ENCODE results near the gene GARIN5A. TPM values are rescaled to one million over a fixed set of nuclear protein-coding genes. Genes with fewer than 3 reads are reported as not detected.

Gene GARIN5A
- polyA plus RNA-seq, 1 of the 3 experiments (the other 2 are of a cell fraction) = 1.3 TPM

DNA sequence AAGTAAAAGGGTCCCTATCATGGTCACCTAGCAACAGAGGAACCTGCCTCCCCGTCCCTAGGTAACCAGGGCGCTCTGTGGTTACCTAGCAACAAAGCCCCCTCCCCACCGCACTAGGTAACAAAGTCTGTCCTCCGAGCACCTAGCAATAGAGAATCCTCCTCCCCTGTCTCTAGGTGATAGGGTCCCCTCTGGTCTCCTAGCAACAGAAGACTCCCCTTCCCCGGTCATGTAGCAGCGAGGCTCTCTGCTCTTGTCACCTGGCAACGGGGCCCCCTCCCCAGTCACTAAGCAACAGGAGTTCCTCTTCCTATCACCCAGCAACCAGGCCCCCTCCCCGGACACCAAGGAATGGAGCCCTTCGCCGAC is 34.0 kb upstream of the GARIN5A start:
- peak overlapping the region; percentile 83 to 88 for H3K4me3 ChIP-seq (ENCODE audit: low read depth in 2 of 2, low read length in 1 of 2)
- no peaks in the 10 kb centered on the region for H3K27me3 ChIP-seq (ENCODE audit: insufficient read depth)
- POLR2A ChIA-PET = interaction anchor here (1.0 to 2.5 kb wide), 5 partner anchors 10 to 153 kb away, joined by 3 to 9 read pairs (median 4); partner anchors contain the start of genes NR1H2 and POLD1
- peaks cover 0 to 41% of the 10 kb centered on the region in 2 experiments; a peak in 1 of 4 replicates for H3K4me1 ChIP-seq (ENCODE audit: control insufficient read depth in 1 of 2, insufficient read depth in 2 of 2, low read depth in 1 of 2, low read length in 1 of 2)
- H3F3A ChIP-seq (replicated peaks; ENCODE audit: insufficient read depth) = no peaks in the 10 kb centered on the region
- CTCF ChIA-PET = interaction anchor here (0.8 to 6.1 kb wide), 4 partner anchors 10 to 142 kb away, joined by 4 to 54 read pairs (median 11); no protein-coding TSS in a partner anchor
- H2AFZ ChIP-seq (ENCODE audit: low read depth) = peak overlapping the region; percentile 78; the same call in 1 of the 2 replicates
- H3K9me2 ChIP-seq = no peaks in the 10 kb centered on the region
- peak overlapping the region; percentile 89 for H3K9ac ChIP-seq
- no peaks in the 10 kb centered on the region for H3K36me3 ChIP-seq (replicated peaks in 1 of 2; ENCODE audit: control insufficient read depth in 1 of 2, insufficient read depth in 2 of 2, low read length in 1 of 2)
- 3% methylated on average over 10 of the region's 10 CpGs for WGBS (ENCODE audit: low lambda C conversion rate)
- H4K20me1 ChIP-seq (ENCODE audit: insufficient read depth) = no peaks in the 10 kb centered on the region
- DNase-seq = no peak
- H3K27ac ChIP-seq (ENCODE audit: low read depth in 2 of 2, low read length in 1 of 2) = peak overlapping the region; percentile 71 to 89; a peak in 3 of 4 replicates
- TF ChIP-seq ELF1 (IDR thresholded peaks at IDR 0.05) (no peak), MXI1 (IDR thresholded peaks at IDR 0.05; ENCODE audit: low read depth, low read length) (peak; percentile 88), TCF12 (IDR thresholded peaks at IDR 0.05) (no peak), RFX5 (IDR thresholded peaks at IDR 0.05; ENCODE audit: low read length) (peak; percentile 27), SIN3A (IDR thresholded peaks at IDR 0.05; ENCODE audit: borderline replicate concordance, low read depth, low read length) (no peak), GABPA (IDR thresholded peaks at IDR 0.05; ENCODE audit: low read depth) (no peak), GATA2 (CRISPR knock-in tag; IDR thresholded peaks at IDR 0.05) (no peak), CHD2 (IDR thresholded peaks at IDR 0.05; ENCODE audit: low read length, partially characterized antibody) (no peak), FOXM1 (IDR thresholded peaks at IDR 0.05; ENCODE audit: low read depth) (no peak)
- TF ChIP-seq, protein P1, sequence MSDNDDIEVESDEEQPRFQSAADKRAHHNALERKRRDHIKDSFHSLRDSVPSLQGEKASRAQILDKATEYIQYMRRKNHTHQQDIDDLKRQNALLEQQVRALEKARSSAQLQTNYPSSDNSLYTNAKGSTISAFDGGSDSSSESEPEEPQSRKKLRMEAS (IDR thresholded peaks at IDR 0.05; ENCODE audit: low read depth) = no peak
- H3K79me2 ChIP-seq (ENCODE audit: insufficient read depth) = peaks cover 14% of the 10 kb centered on the region; the same call in 1 of the 2 replicates
- H3K9me3 ChIP-seq = no peaks in the 10 kb centered on the region
- H3K4me2 ChIP-seq = peak overlapping the region; percentile 98

DNA sequence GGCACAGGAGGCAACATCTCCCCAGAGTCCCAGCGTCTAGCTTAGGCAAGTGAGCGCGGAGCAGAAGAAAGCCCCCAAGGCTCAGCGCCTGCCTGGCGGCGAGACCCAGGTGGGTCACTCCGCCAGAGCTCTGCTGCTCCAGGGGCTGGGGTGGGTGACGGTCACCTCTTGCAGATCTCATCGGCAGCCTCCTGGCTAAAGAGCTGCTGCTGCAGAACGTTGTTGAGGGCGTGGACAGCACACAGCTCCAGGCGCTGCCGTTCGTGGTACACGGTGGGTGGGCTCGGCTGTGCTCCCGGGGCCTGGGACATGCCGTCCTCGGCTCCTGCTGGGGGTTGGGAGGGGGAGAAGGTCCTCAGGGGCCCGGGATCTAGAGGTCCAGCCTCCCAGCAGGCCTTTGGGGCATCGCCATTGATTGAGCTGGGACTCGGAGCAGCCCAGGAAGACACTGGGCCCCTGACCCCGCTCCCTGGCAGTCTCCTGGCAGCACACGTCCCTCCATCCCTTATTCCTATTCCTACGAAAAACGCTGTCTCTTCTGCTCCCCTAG is 33.5 kb upstream of the GARIN5A start:
- Histone ChIP-seq H3K79me2 (ENCODE audit: insufficient read depth) (peaks cover 14% of the 10 kb centered on the region; the same call in 1 of the 2 replicates), H3K4me2 (peak overlapping the region; percentile 98), H3K4me3 (ENCODE audit: low read depth in 2 of 2, low read length in 1 of 2) (peak overlapping the region; percentile 83 to 88), H4K20me1 (ENCODE audit: insufficient read depth) (no peaks in the 10 kb centered on the region), H3K9ac (peak overlapping the region; percentile 89), H3K27me3 (ENCODE audit: insufficient read depth) (no peaks in the 10 kb centered on the region), H3K27ac (ENCODE audit: low read depth in 2 of 2, low read length in 1 of 2) (peak overlapping the region; percentile 71 to 89; a peak in 3 of 4 replicates), H3K4me1 (ENCODE audit: control insufficient read depth in 1 of 2, insufficient read depth in 2 of 2, low read depth in 1 of 2, low read length in 1 of 2) (peaks cover 0 to 37% of the 10 kb centered on the region in 2 experiments; a peak in 1 of 4 replicates), H3K9me2 (no peaks in the 10 kb centered on the region), H2AFZ (ENCODE audit: low read depth) (no peak overlapping the region), H3K9me3 (no peaks in the 10 kb centered on the region), H3K36me3 (replicated peaks in 1 of 2; ENCODE audit: control insufficient read depth in 1 of 2, insufficient read depth in 2 of 2, low read length in 1 of 2) (no peaks in the 10 kb centered on the region), H3F3A (replicated peaks; ENCODE audit: insufficient read depth) (no peaks in the 10 kb centered on the region)
- DNase-seq = peak; percentile 76
- 31% methylated on average over 8 of the region's 26 CpGs for WGBS (ENCODE audit: low lambda C conversion rate)
- CTCF ChIA-PET = interaction anchor here (0.8 to 6.1 kb wide), 3 partner anchors 10 to 182 kb away, joined by 5 to 54 read pairs (median 9); partner anchors contain the start of gene KCNC3
- POLR2A ChIA-PET = interaction anchor here (0.6 to 2.5 kb wide), 3 partner anchors 10 to 782 kb away, joined by 6 to 9 read pairs (median 7); no protein-coding TSS in a partner anchor
- TF ChIP-seq JUND (IDR thresholded peaks at IDR 0.05) (no peak), RXRA (IDR thresholded peaks at IDR 0.05; ENCODE audit: borderline replicate concordance, low read depth) (no peak), YY1 (IDR thresholded peaks at IDR 0.05; ENCODE audit: low read depth) (no peak), SIN3A (IDR thresholded peaks at IDR 0.05; ENCODE audit: borderline replicate concordance, low read depth, low read length) (no peak), FOSL2 (IDR thresholded peaks at IDR 0.05; ENCODE audit: borderline replicate concordance, low read depth) (no peak), MEF2A (IDR thresholded peaks at IDR 0.05; ENCODE audit: borderline replicate concordance, low read depth) (no peak), RFX5 (IDR thresholded peaks at IDR 0.05; ENCODE audit: low read length) (no peak), POLR2AphosphoS5 (IDR thresholded peaks at IDR 0.05; ENCODE audit: low read depth, low read length) (no peak), CHD2 (IDR thresholded peaks at IDR 0.05; ENCODE audit: low read length, partially characterized antibody) (no peak), NFIC (IDR thresholded peaks at IDR 0.05; ENCODE audit: borderline replicate concordance) (no peak), FOXM1 (IDR thresholded peaks at IDR 0.05; ENCODE audit: low read depth) (no peak), FOXJ3 (CRISPR knock-in tag; IDR thresholded peaks at IDR 0.05) (no peak), TAF1 (IDR thresholded peaks at IDR 0.05; ENCODE audit: borderline replicate concordance, low read depth, low read length) (no peak), RAD21 (IDR thresholded peaks at IDR 0.05; ENCODE audit: low read length) (no peak)
- TF ChIP-seq, protein P1 (IDR thresholded peaks at IDR 0.05; ENCODE audit: low read depth) = no peak
- TF ChIP-seq, protein P2, sequence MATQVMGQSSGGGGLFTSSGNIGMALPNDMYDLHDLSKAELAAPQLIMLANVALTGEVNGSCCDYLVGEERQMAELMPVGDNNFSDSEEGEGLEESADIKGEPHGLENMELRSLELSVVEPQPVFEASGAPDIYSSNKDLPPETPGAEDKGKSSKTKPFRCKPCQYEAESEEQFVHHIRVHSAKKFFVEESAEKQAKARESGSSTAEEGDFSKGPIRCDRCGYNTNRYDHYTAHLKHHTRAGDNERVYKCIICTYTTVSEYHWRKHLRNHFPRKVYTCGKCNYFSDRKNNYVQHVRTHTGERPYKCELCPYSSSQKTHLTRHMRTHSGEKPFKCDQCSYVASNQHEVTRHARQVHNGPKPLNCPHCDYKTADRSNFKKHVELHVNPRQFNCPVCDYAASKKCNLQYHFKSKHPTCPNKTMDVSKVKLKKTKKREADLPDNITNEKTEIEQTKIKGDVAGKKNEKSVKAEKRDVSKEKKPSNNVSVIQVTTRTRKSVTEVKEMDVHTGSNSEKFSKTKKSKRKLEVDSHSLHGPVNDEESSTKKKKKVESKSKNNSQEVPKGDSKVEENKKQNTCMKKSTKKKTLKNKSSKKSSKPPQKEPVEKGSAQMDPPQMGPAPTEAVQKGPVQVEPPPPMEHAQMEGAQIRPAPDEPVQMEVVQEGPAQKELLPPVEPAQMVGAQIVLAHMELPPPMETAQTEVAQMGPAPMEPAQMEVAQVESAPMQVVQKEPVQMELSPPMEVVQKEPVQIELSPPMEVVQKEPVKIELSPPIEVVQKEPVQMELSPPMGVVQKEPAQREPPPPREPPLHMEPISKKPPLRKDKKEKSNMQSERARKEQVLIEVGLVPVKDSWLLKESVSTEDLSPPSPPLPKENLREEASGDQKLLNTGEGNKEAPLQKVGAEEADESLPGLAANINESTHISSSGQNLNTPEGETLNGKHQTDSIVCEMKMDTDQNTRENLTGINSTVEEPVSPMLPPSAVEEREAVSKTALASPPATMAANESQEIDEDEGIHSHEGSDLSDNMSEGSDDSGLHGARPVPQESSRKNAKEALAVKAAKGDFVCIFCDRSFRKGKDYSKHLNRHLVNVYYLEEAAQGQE (IDR thresholded peaks at IDR 0.05; ENCODE audit: low read depth, low read length) = no peak
- TF ChIP-seq, protein P3, sequence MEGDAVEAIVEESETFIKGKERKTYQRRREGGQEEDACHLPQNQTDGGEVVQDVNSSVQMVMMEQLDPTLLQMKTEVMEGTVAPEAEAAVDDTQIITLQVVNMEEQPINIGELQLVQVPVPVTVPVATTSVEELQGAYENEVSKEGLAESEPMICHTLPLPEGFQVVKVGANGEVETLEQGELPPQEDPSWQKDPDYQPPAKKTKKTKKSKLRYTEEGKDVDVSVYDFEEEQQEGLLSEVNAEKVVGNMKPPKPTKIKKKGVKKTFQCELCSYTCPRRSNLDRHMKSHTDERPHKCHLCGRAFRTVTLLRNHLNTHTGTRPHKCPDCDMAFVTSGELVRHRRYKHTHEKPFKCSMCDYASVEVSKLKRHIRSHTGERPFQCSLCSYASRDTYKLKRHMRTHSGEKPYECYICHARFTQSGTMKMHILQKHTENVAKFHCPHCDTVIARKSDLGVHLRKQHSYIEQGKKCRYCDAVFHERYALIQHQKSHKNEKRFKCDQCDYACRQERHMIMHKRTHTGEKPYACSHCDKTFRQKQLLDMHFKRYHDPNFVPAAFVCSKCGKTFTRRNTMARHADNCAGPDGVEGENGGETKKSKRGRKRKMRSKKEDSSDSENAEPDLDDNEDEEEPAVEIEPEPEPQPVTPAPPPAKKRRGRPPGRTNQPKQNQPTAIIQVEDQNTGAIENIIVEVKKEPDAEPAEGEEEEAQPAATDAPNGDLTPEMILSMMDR (IDR thresholded peaks at IDR 0.05) = no peak

Measured in SK-N-SH (cell line).